Left colon (tissue), 2 donors: ENCODE data around the gene CCDC187. TPM values are rescaled to one million over a fixed set of nuclear protein-coding genes. Genes with fewer than 3 reads are reported as not detected.

ENCODE experiments used
- ATAC-seq: fragments of 200-7000 bp; cut with Tn5 transposase; one replicate; pipeline ENCODE4 v1.9.1; 2020; ENCODE audit warnings: mild to moderate bottlenecking, moderate library complexity
- DNase-seq, 2 donors: peaks; one replicate each; pipeline ENCODE4 v3.0.0-alpha.2; 2020
- intact Hi-C, 2 donors: fragments of 100-400 bp; cut with DNase I in 1 of 2; cut with micrococcal nuclease in 1 of 2; formaldehyde crosslinking; loops; one replicate each; pipeline versions ENCODE4 v1.11.2 to v1.14.0; 2022; cut with DNase I, micrococcal nuclease
- total RNA-seq, 2 donors: library from RNA; stranded (reverse); fragmentation: NEBNext Ultra II Directional; extraction: Animal tissue kit (Norgen Biotek cat#: 25700); gene quantifications; one replicate each; pipeline ENCODE4 v1.2.1, GENCODE V29; 2021
- donor health status: DM: no; HTN: no; CAD: no.
- donor health status: DM: yes; HTN: yes; CAD: no.

The CCDC187 gene
- total RNA-seq, 2 donors from 2014 or later, result 0.52 to 0.67 TPM

GRCh38 chr9:136264031-136264430, 39.9 kb downstream of the CCDC187 start:
- intact Hi-C loops, result no loop called here
- DNase-seq (peak in 1 of 2 donors; percentile 50), ATAC-seq (peak; percentile 65)

- DNase-seq, result no peak
- intact Hi-C loops, result no loop called here
- ATAC-seq, result no peak
Measured at GRCh38 chr9:136262671-136263178, 41.2 kb downstream of the CCDC187 start.

- DNase-seq (no peak), ATAC-seq (no peak)
- intact Hi-C loops, result no loop called here
Measured at GRCh38 chr9:136261686-136262430, 42.0 kb downstream of the CCDC187 start.

- intact Hi-C loops, result no loop called here
- no peak for ATAC-seq
Measured at GRCh38 chr9:136260936-136261472, 42.9 kb downstream of the CCDC187 start.

GRCh38 chr9:136260521-136260920, 43.4 kb downstream of the CCDC187 start:
- intact Hi-C loops, result no loop called here
- DNase-seq (no peak), ATAC-seq (no peak)

More at GRCh38 chr9:136260936-136261472, 42.9 kb downstream of the CCDC187 start:
- DNase-seq, result no peak

- DNase-seq (no peak), ATAC-seq (no peak)
- intact Hi-C loops, result no loop called here
Measured at GRCh38 chr9:136259836-136260235, 44.1 kb downstream of the CCDC187 start.

GRCh38 chr9:136259517-136259813, 44.4 kb downstream of the CCDC187 start:
- intact Hi-C loops, result no loop called here
- DNase-seq, result no peak
- ATAC-seq, result no peak

GRCh38 chr9:136258786-136259516, 44.9 kb downstream of the CCDC187 start:
- ATAC-seq (no peak), DNase-seq (no peak)
- intact Hi-C loops, result no loop called here

- no peak for DNase-seq
- intact Hi-C loops, result no loop called here
- no peak for ATAC-seq
Measured at GRCh38 chr9:136258299-136258625, 45.6 kb downstream of the CCDC187 start.

GRCh38 chr9:136257381-136258298, 46.3 kb downstream of the CCDC187 start:
- ATAC-seq, result no peak
- intact Hi-C loops, result no loop called here
- no peak for DNase-seq

- peak; percentile 44 for ATAC-seq
- intact Hi-C loops, result no loop called here
Measured at GRCh38 chr9:136255896-136256890, 47.7 kb downstream of the CCDC187 start.

GRCh38 chr9:136255166-136255538, 48.7 kb downstream of the CCDC187 start:
- intact Hi-C loops, result no loop called here
- DNase-seq (no peak), ATAC-seq (no peak)

More at GRCh38 chr9:136255896-136256890, 47.7 kb downstream of the CCDC187 start:
- DNase-seq, result no peak

- ATAC-seq (no peak), DNase-seq (no peak)
- intact Hi-C loops, result no loop called here
Measured at GRCh38 chr9:136254381-136255165, 49.3 kb downstream of the CCDC187 start.

GRCh38 chr9:136253246-136254130, 50.4 kb downstream of the CCDC187 start:
- DNase-seq (no peak), ATAC-seq (no peak)
- intact Hi-C loops, result no loop called here

- ATAC-seq (no peak), DNase-seq (no peak)
- intact Hi-C loops, result no loop called here
Measured at GRCh38 chr9:136252846-136253245, 51.0 kb downstream of the CCDC187 start.

GRCh38 chr9:136252281-136252680, 51.6 kb downstream of the CCDC187 start:
- intact Hi-C loops, result no loop called here
- ATAC-seq (no peak), DNase-seq (no peak)
